ENCODE results near the gene STX1A.

GRCh38 chr7:73742753-73743641, 23.5 kb upstream of the STX1A start:
- TF ChIP-seq POLR2A (IDR thresholded peaks at IDR 0.05) (no peak), CTCF (IDR thresholded peaks at IDR 0.05) (no peak)
